ENCODE results near the gene ZNF845.

DNA sequence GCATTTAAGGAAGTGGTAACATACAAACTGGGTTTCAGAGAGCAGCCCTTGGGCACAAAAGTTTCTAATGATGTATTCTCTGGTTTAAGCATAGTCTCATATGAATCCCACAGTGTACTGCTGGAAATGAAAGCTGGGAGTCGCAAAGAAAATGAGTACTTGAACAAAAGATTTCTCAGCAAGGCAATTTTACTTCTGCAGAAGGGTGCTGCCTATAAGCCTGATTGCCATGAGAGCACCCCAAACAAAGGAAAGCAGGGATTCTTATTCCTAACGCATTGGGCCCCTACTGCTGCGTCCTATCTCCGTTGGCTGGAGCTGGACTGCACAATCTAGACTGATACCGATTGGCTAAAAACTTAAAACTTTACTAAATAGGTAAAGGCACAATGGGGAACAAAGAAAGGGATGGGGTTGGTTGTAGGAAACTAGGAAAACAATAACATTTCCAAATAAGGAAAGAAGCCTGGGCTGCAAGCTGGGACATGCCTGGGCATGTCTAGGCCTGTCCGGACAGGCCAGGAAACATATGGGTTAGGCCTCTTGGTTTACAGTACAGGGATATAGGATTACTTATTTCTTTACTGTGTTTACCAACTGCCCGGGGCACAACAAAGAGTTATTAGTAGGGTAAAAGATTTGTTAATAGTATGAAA lies 38.6 kb upstream of the ZNF845 start:
- TF ChIP-seq, protein P1, sequence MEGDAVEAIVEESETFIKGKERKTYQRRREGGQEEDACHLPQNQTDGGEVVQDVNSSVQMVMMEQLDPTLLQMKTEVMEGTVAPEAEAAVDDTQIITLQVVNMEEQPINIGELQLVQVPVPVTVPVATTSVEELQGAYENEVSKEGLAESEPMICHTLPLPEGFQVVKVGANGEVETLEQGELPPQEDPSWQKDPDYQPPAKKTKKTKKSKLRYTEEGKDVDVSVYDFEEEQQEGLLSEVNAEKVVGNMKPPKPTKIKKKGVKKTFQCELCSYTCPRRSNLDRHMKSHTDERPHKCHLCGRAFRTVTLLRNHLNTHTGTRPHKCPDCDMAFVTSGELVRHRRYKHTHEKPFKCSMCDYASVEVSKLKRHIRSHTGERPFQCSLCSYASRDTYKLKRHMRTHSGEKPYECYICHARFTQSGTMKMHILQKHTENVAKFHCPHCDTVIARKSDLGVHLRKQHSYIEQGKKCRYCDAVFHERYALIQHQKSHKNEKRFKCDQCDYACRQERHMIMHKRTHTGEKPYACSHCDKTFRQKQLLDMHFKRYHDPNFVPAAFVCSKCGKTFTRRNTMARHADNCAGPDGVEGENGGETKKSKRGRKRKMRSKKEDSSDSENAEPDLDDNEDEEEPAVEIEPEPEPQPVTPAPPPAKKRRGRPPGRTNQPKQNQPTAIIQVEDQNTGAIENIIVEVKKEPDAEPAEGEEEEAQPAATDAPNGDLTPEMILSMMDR (IDR thresholded peaks at IDR 0.05), result no peak
- TF ChIP-seq POLR2A (IDR thresholded peaks at IDR 0.05) (no peak), POLR2AphosphoS5 (IDR thresholded peaks at IDR 0.05; ENCODE audit: insufficient read depth in 1 of 2, low read depth in 1 of 2) (no peak)

All from vagina (tissue), 2 donors.